Trophoblast cell (in vitro differentiated cells and primary cell): ENCODE results near the gene ABLIM2.

Experiments used
- DNase-seq, 2 donors: peaks; one replicate each; pipeline ENCODE4 v3.0.0-alpha.2; 2016
- H2AFZ ChIP-seq: 2 replicates; pipeline ENCODE4 v1.6.1; 2013; ENCODE audit warnings: low read length, moderate library complexity, mild to moderate bottlenecking; ENCODE audit not compliant: insufficient read depth, poor library complexity
- H2AK5ac ChIP-seq: 2 replicates; pipeline ENCODE4 v1.6.1; 2013; ENCODE audit warnings: mild to moderate bottlenecking, low read length
- H2BK120ac ChIP-seq: 2 replicates; pipeline ENCODE4 v1.6.1; 2013; ENCODE audit warnings: low read length, mild to moderate bottlenecking, moderate library complexity; ENCODE audit not compliant: insufficient read depth, poor library complexity
- H2BK12ac ChIP-seq: 2 replicates; pipeline ENCODE4 v1.6.1; 2013; ENCODE audit warnings: mild to moderate bottlenecking, low read length, moderate library complexity
- H2BK5ac ChIP-seq: 2 replicates; pipeline ENCODE4 v1.6.1; 2013; ENCODE audit warnings: low read length, low read depth, moderate library complexity, mild to moderate bottlenecking; ENCODE audit not compliant: poor library complexity
- H3K14ac ChIP-seq: 2 replicates; pipeline ENCODE4 v1.6.1; 2013; ENCODE audit warnings: mild to moderate bottlenecking, low read length
- H3K18ac ChIP-seq: 2 replicates; pipeline ENCODE4 v1.6.1; 2013; ENCODE audit warnings: mild to moderate bottlenecking, low read length
- H3K23ac ChIP-seq: 2 replicates; pipeline ENCODE4 v1.6.1; 2013; ENCODE audit warnings: low read length
- H3K27ac ChIP-seq: 2 replicates; pipeline ENCODE4 v1.5.1; 2013; ENCODE audit warnings: low read depth, mild to moderate bottlenecking, inconsistent platforms, low read length, moderate library complexity
- H3K27me3 ChIP-seq: 2 replicates; pipeline ENCODE4 v1.6.1; 2013; ENCODE audit warnings: inconsistent platforms, mild to moderate bottlenecking, low read length, moderate library complexity; ENCODE audit not compliant: insufficient read depth
- H3K36me3 ChIP-seq, 2 experiments: 1 replicate in 1 of 2; 2 replicates in 1 of 2; pipeline ENCODE4 v1.6.1; 2013; ENCODE audit warnings: low read length in 2 of 2, mild to moderate bottlenecking in 2 of 2, moderate library complexity in 1 of 2; ENCODE audit not compliant: insufficient read depth in 2 of 2, control insufficient read depth in 1 of 2
- H3K4ac ChIP-seq: 2 replicates; pipeline ENCODE4 v1.6.1; 2013; ENCODE audit warnings: low read depth, mild to moderate bottlenecking, low read length, moderate library complexity
- H3K4me1 ChIP-seq, 2 experiments: 1 replicate in 1 of 2; 2 replicates in 1 of 2; pipeline ENCODE4 v1.6.1; 2013; ENCODE audit warnings: low read length in 2 of 2, mild to moderate bottlenecking in 2 of 2, moderate library complexity in 1 of 2; ENCODE audit not compliant: insufficient read depth in 2 of 2, control insufficient read depth in 1 of 2
- H3K4me2 ChIP-seq: 2 replicates; pipeline ENCODE4 v1.6.1; 2013; ENCODE audit warnings: inconsistent platforms, mild to moderate bottlenecking, low read length, moderate library complexity
- H3K4me3 ChIP-seq: 2 replicates; pipeline ENCODE4 v1.5.1; 2013; ENCODE audit warnings: mild to moderate bottlenecking, low read depth, low read length, inconsistent platforms
- H3K79me1 ChIP-seq: one replicate; pipeline ENCODE4 v1.6.1; 2013; ENCODE audit warnings: low read length
- H3K79me2 ChIP-seq: 2 replicates; pipeline ENCODE4 v1.6.1; 2013; ENCODE audit warnings: low read length, mild to moderate bottlenecking; ENCODE audit not compliant: control insufficient read depth, insufficient read depth, poor library complexity
- H3K9ac ChIP-seq: 2 replicates; pipeline ENCODE4 v1.6.1; 2013; ENCODE audit warnings: mild to moderate bottlenecking, low read length
- H3K9me3 ChIP-seq: 2 replicates; pipeline ENCODE4 v1.6.1; 2013; ENCODE audit warnings: low read depth, mild to moderate bottlenecking, control low read depth, inconsistent platforms, low read length; ENCODE audit not compliant: insufficient read depth
- H4K12ac ChIP-seq: 2 replicates; pipeline ENCODE4 v1.6.1; 2013; ENCODE audit warnings: low read depth, mild to moderate bottlenecking, low read length, moderate library complexity
- H4K8ac ChIP-seq: 2 replicates; pipeline ENCODE4 v1.6.1; 2013; ENCODE audit warnings: low read depth, mild to moderate bottlenecking, low read length, moderate library complexity
- H4K91ac ChIP-seq: one replicate; pipeline ENCODE4 v1.6.1; 2013; ENCODE audit warnings: low read depth, mild to moderate bottlenecking, low read length, moderate library complexity
- WGBS: extraction: QIAGEN DNeasy Blood & Tissue Kit; methylation state at CpG from one replicate; pipeline ENCODE4 v1.1.7; 2013; ENCODE audit warnings: missing lambda C conversion rate; ENCODE audit not compliant: insufficient read length, insufficient coverage; ENCODE audit errors: extremely low coverage; 5-methylcytosine and 5-hydroxymethylcytosine counted together

Gene ABLIM2

GRCh38 chr4:7960790-7961655 lies 197.6 kb downstream of the ABLIM2 start:
- H3K18ac ChIP-seq, result no peak overlapping the region
- H3K79me2 ChIP-seq, result no peaks in the 10 kb centered on the region
- H2BK5ac ChIP-seq, result no peak overlapping the region
- peaks cover 2% of the 10 kb centered on the region for H3K79me1 ChIP-seq
- no CpG with 5 or more reads among the region's 19 CpGs for WGBS
- no peaks in the 10 kb centered on the region for H3K36me3 ChIP-seq
- no peak overlapping the region for H3K4ac ChIP-seq
- H2BK12ac ChIP-seq, result no peak overlapping the region
- no peak overlapping the region for H3K9ac ChIP-seq
- H2BK120ac ChIP-seq, result no peak overlapping the region
- H3K9me3 ChIP-seq, result peaks cover 3% of the 10 kb centered on the region
- no peak overlapping the region for H3K23ac ChIP-seq
- peak; percentile 77 to 85 for DNase-seq
- no peak overlapping the region for H3K14ac ChIP-seq
- H2AFZ ChIP-seq, result no peak overlapping the region
- no peak overlapping the region for H3K4me3 ChIP-seq
- H2AK5ac ChIP-seq, result no peak overlapping the region
- H3K4me2 ChIP-seq, result no peak overlapping the region
- no peak overlapping the region for H4K12ac ChIP-seq
- no peak overlapping the region for H4K8ac ChIP-seq
- no peak overlapping the region for H3K27ac ChIP-seq
- peaks cover 19 to 27% of the 10 kb centered on the region in 2 experiments for H3K4me1 ChIP-seq
- H4K91ac ChIP-seq, result no peak overlapping the region
- no peaks in the 10 kb centered on the region for H3K27me3 ChIP-seq

- Histone ChIP-seq H3K27me3 (no peaks in the 10 kb centered on the region), H3K79me2 (no peaks in the 10 kb centered on the region), H3K18ac (peak overlapping the region; percentile 57), H3K27ac (no peak overlapping the region), H4K8ac (no peak overlapping the region), H2AK5ac (peak overlapping the region; percentile 6), H2BK5ac (no peak overlapping the region), H3K4me3 (no peak overlapping the region), H3K4ac (no peak overlapping the region), H4K12ac (no peak overlapping the region), H3K14ac (no peak overlapping the region), H3K36me3 (no peaks in the 10 kb centered on the region), H3K4me1 (peaks cover 18 to 25% of the 10 kb centered on the region in 2 experiments), H4K91ac (peak overlapping the region; percentile 15), H3K9me3 (peaks cover 3% of the 10 kb centered on the region), H3K9ac (no peak overlapping the region), H2BK120ac (peak overlapping the region; percentile 30), H3K4me2 (no peak overlapping the region), H3K23ac (no peak overlapping the region), H2AFZ (no peak overlapping the region), H3K79me1 (peaks cover 2% of the 10 kb centered on the region), H2BK12ac (no peak overlapping the region)
- no peak for DNase-seq
- no CpG with 5 or more reads among the region's 11 CpGs for WGBS
Observed at GRCh38 chr4:7960017-7960789, 198.4 kb downstream of the ABLIM2 start.

DNA sequence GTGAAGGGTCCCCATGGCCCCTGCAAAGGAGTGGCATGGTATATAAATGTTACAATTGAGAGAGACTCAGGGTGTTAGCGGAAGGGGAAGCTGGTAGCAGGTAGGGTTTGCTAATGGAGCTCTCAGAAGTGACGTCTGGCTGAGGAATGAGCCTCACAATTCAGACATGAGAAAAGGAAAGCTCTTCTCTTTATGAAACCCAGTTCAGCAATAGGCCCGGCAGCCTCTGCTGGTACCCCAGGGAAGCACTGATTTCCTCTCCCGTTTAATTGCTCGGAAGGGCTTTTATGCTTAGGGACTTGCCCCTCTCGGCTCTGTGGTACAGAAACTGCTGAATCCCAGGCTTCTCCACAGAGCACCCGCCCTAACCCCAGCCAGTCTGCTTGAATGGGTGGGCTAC lies 199.5 kb downstream of the ABLIM2 start:
- Histone ChIP-seq H2BK12ac (no peak overlapping the region), H3K36me3 (no peaks in the 10 kb centered on the region), H3K14ac (no peak overlapping the region), H3K9ac (no peak overlapping the region), H2BK5ac (no peak overlapping the region), H3K79me1 (peaks cover 2% of the 10 kb centered on the region), H3K23ac (no peak overlapping the region), H3K27me3 (no peaks in the 10 kb centered on the region), H3K79me2 (no peaks in the 10 kb centered on the region), H2AK5ac (no peak overlapping the region), H4K8ac (no peak overlapping the region), H2BK120ac (no peak overlapping the region), H4K12ac (no peak overlapping the region), H2AFZ (no peak overlapping the region), H3K4me3 (no peak overlapping the region), H4K91ac (no peak overlapping the region), H3K4me1 (peaks cover 14 to 17% of the 10 kb centered on the region in 2 experiments), H3K4me2 (no peak overlapping the region), H3K4ac (no peak overlapping the region), H3K9me3 (peaks cover 3% of the 10 kb centered on the region), H3K27ac (no peak overlapping the region), H3K18ac (no peak overlapping the region)
- WGBS, result no CpG with 5 or more reads among the region's 7 CpGs
- DNase-seq, result peak; percentile 61 to 72

- DNase-seq, result peak; percentile 73 to 94
- Histone ChIP-seq H3K18ac (no peak overlapping the region), H3K9ac (no peak overlapping the region), H4K91ac (no peak overlapping the region), H3K79me1 (peaks cover 2% of the 10 kb centered on the region), H2BK5ac (no peak overlapping the region), H3K4me1 (peaks cover 14 to 17% of the 10 kb centered on the region in 2 experiments), H3K27me3 (no peaks in the 10 kb centered on the region), H3K14ac (no peak overlapping the region), H3K36me3 (no peaks in the 10 kb centered on the region), H4K8ac (no peak overlapping the region), H3K9me3 (peaks cover 2% of the 10 kb centered on the region), H3K27ac (no peak overlapping the region), H4K12ac (no peak overlapping the region), H3K79me2 (no peaks in the 10 kb centered on the region), H3K4me3 (no peak overlapping the region), H2AK5ac (no peak overlapping the region), H2BK12ac (no peak overlapping the region), H3K23ac (no peak overlapping the region), H3K4me2 (no peak overlapping the region), H3K4ac (no peak overlapping the region), H2BK120ac (no peak overlapping the region), H2AFZ (no peak overlapping the region)
- no CpG with 5 or more reads among the region's 11 CpGs for WGBS
Observed at GRCh38 chr4:7956934-7957656, 201.5 kb downstream of the ABLIM2 start.
